Neuronal stem cell (in vitro differentiated cells): ENCODE data around the gene MADD.
A peak's percentile ranks its signal among the peaks of the same experiment; 100 is the strongest.

Experiments used
- DNase-seq: peaks from one replicate; pipeline ENCODE4 v3.0.0-alpha.2; 2013; ENCODE audit warnings: low spot score
- H2AFZ ChIP-seq: one replicate; pipeline ENCODE4 v1.6.1; 2013; ENCODE audit warnings: mild to moderate bottlenecking, low read length, inconsistent platforms
- H2AK5ac ChIP-seq: 2 replicates; pipeline ENCODE4 v1.6.1; 2013; ENCODE audit warnings: low read depth, mild to moderate bottlenecking, inconsistent platforms, low read length, moderate library complexity, mixed read lengths
- H2BK120ac ChIP-seq: 2 replicates; pipeline ENCODE4 v1.6.1; 2013; ENCODE audit warnings: low read depth, mild to moderate bottlenecking, inconsistent platforms, low read length, moderate library complexity, mixed read lengths
- H2BK12ac ChIP-seq: one replicate; pipeline ENCODE4 v1.6.1; 2013; ENCODE audit warnings: low read length, inconsistent platforms
- H2BK15ac ChIP-seq: 2 replicates; pipeline ENCODE4 v1.6.1; 2013; ENCODE audit warnings: mild to moderate bottlenecking, low read length, inconsistent platforms, mixed read lengths
- H2BK5ac ChIP-seq: one replicate; pipeline ENCODE4 v1.6.1; 2013; ENCODE audit warnings: inconsistent platforms, mild to moderate bottlenecking, low read length, moderate library complexity
- H3K14ac ChIP-seq: one replicate; pipeline ENCODE4 v1.6.1; 2013; ENCODE audit warnings: low read length, inconsistent platforms
- H3K18ac ChIP-seq: 2 replicates; pipeline ENCODE4 v1.6.1; 2013; ENCODE audit warnings: low read length, inconsistent platforms
- H3K23ac ChIP-seq: 2 replicates; pipeline ENCODE4 v1.6.1; 2013; ENCODE audit warnings: low read depth, mild to moderate bottlenecking, mixed read lengths, low read length, inconsistent platforms; ENCODE audit not compliant: poor library complexity
- H3K27ac ChIP-seq: replicated peaks from 3 replicates; pipeline ENCODE4 v1.5.1; 2013; ENCODE audit warnings: low read length, inconsistent platforms
- H3K27me3 ChIP-seq, 3 experiments: 2 replicates each; pipeline ENCODE4 v1.6.1; 2013; ENCODE audit warnings: low read length in 3 of 3, mild to moderate bottlenecking in 2 of 3, inconsistent platforms in 1 of 3, low read depth in 1 of 3, mixed read lengths in 1 of 3, moderate library complexity in 1 of 3; ENCODE audit not compliant: control insufficient read depth in 3 of 3, insufficient read depth in 3 of 3
- H3K36me3 ChIP-seq, 2 donors: replicated peaks in 1 of 2; 2 replicates each; pipeline ENCODE4 v1.6.1; 2013; ENCODE audit warnings: low read length in 2 of 2; ENCODE audit not compliant: control insufficient read depth in 2 of 2, insufficient read depth in 2 of 2
- H3K4ac ChIP-seq: 2 replicates; pipeline ENCODE4 v1.6.1; 2013; ENCODE audit warnings: inconsistent platforms, mild to moderate bottlenecking, low read length, moderate library complexity
- H3K4me1 ChIP-seq, 2 donors: 1 replicate in 1 of 2; 2 replicates in 1 of 2; pipeline ENCODE4 v1.6.1; 2013; ENCODE audit warnings: low read length in 2 of 2, low read depth in 1 of 2; ENCODE audit not compliant: control insufficient read depth in 2 of 2, insufficient read depth in 1 of 2
- H3K4me2 ChIP-seq: one replicate; pipeline ENCODE4 v1.6.1; 2013; ENCODE audit warnings: mild to moderate bottlenecking, low read length, inconsistent platforms; ENCODE audit not compliant: insufficient read depth, poor library complexity, severe bottlenecking
- H3K4me3 ChIP-seq, 2 donors: 2 replicates each; pipeline ENCODE4 v1.5.1; 2013; ENCODE audit warnings: low read length in 2 of 2, mild to moderate bottlenecking in 2 of 2, inconsistent platforms in 1 of 2, moderate library complexity in 1 of 2
- H3K79me1 ChIP-seq: one replicate; pipeline ENCODE4 v1.6.1; 2013; ENCODE audit warnings: low read depth, mild to moderate bottlenecking, inconsistent platforms, low read length, moderate library complexity
- H3K9ac ChIP-seq: one replicate; pipeline ENCODE4 v1.6.1; 2013; ENCODE audit warnings: mild to moderate bottlenecking, low read depth, low read length, inconsistent platforms; ENCODE audit not compliant: poor library complexity
- H3K9me3 ChIP-seq, 2 donors: replicated peaks in 1 of 2; 2 replicates each; pipeline versions ENCODE3 to v1.6.1; 2013; ENCODE audit warnings: low read length in 2 of 2, mild to moderate bottlenecking in 2 of 2, inconsistent platforms in 1 of 2, low read depth in 1 of 2, mixed read lengths in 1 of 2, moderate library complexity in 1 of 2; ENCODE audit not compliant: control insufficient read depth in 2 of 2, insufficient read depth in 1 of 2
- H4K8ac ChIP-seq: one replicate; pipeline ENCODE4 v1.6.1; 2013; ENCODE audit warnings: low read depth, mild to moderate bottlenecking, inconsistent platforms, low read length, moderate library complexity
- H4K91ac ChIP-seq: one replicate; pipeline ENCODE4 v1.6.1; 2013; ENCODE audit warnings: low read length, low read depth, mild to moderate bottlenecking, inconsistent platforms; ENCODE audit not compliant: poor library complexity
- WGBS, 2 donors: extraction: QIAGEN DNeasy Blood & Tissue Kit; methylation state at CpG; one replicate each; pipeline ENCODE4 v1.1.7; 2013; ENCODE audit warnings: missing lambda C conversion rate in 2 of 2, mixed read lengths in 1 of 2; ENCODE audit not compliant: insufficient read length in 2 of 2, insufficient replicate concordance in 1 of 2; ENCODE audit errors: extremely low coverage in 2 of 2; 5-methylcytosine and 5-hydroxymethylcytosine counted together

Gene MADD

DNA sequence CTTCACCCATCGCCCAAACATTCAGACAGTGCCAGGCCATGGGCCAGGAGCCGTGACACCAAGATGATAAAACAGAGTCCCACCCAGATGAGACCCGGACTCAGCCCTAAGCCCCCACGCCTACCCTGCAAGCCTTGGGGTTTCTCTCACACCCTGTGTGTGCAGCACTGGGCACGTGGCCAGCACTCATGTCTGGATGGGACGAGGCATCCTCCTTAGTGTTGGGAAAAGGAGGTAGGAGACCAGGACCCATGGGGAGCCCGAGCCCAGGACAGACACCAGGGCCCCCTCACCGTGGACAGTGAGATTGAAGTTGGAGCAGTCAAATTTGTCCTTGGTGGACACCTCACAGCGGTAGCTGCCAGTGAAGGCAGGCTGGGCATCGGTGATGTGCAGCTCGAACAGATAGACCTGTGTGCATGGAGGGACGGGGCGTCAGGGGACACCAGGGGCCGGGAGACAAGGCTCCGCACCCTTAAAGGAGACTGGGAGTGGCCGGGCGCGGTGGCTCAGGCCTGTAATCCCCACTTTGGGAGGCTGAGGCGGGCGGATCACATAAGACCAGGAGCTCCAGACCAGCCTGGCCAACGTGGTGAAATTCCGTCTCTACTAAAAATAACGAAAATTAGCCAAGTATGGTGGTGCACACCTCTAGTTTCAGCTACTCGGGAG is 78.3 kb downstream of the MADD start:
- Histone ChIP-seq H3K14ac (no peak overlapping the region), H3K27ac (no peak overlapping the region), H2AK5ac (peak overlapping the region; percentile 89), H3K27me3 (peaks cover 0 to 48% (median 0%) of the 10 kb centered on the region in 3 experiments), H3K9me3 (no peaks in the 10 kb centered on the region), H2BK120ac (peak overlapping the region; percentile 89), H2BK5ac (peak overlapping the region; percentile 96), H3K23ac (no peak overlapping the region), H3K36me3 (no peaks in the 10 kb centered on the region), H3K79me1 (peaks cover 2% of the 10 kb centered on the region), H2BK12ac (peak overlapping the region; percentile 98), H3K4me2 (no peak overlapping the region), H3K4me3 (no peak overlapping the region), H3K18ac (peak overlapping the region; percentile 88), H3K9ac (peak overlapping the region; percentile 70), H3K4ac (no peak overlapping the region), H4K91ac (peak overlapping the region; percentile 99), H4K8ac (peak overlapping the region; percentile 92), H3K4me1 (peaks cover 5 to 9% of the 10 kb centered on the region in 2 donors), H2BK15ac (peak overlapping the region; percentile 98), H2AFZ (no peak overlapping the region)
- no peak for DNase-seq
- WGBS, 2 donors = no CpG with 5 or more reads among the region's 24 CpGs

DNA sequence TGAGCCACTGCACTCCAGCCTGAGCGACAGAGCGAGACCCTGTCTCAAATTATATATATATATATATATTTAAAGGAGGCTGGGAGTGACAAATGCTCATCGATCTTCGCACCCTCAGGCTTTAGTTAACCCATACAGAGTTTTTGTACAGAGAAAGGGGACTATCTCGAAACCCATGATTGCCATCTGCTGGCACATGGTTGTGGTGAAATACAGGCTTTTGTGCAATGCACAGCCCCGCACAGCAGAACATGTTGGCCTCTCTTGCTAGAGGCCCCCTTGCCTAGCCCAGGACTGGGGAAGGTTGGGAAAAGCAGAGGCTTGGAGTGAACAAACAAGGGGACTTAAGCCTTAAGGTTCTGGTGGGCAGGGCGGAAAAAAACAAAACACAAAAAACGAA is 78.9 kb downstream of the MADD start:
- Histone ChIP-seq H3K4me1 (peaks cover 5 to 9% of the 10 kb centered on the region in 2 donors), H2BK12ac (no peak overlapping the region), H4K91ac (no peak overlapping the region), H3K23ac (no peak overlapping the region), H3K4me2 (no peak overlapping the region), H4K8ac (no peak overlapping the region), H3K27me3 (peaks cover 0 to 48% (median 0%) of the 10 kb centered on the region in 3 experiments), H2BK120ac (no peak overlapping the region), H2BK15ac (no peak overlapping the region), H3K18ac (no peak overlapping the region), H3K4ac (no peak overlapping the region), H3K14ac (no peak overlapping the region), H2AFZ (peak overlapping the region; percentile 69), H3K27ac (no peak overlapping the region), H2AK5ac (no peak overlapping the region), H3K79me1 (peaks cover 2% of the 10 kb centered on the region), H2BK5ac (no peak overlapping the region), H3K4me3 (no peak overlapping the region), H3K9me3 (no peaks in the 10 kb centered on the region), H3K9ac (no peak overlapping the region), H3K36me3 (no peaks in the 10 kb centered on the region)
- no CpG with 5 or more reads among the region's 8 CpGs for WGBS, 2 donors
- DNase-seq = no peak

DNA sequence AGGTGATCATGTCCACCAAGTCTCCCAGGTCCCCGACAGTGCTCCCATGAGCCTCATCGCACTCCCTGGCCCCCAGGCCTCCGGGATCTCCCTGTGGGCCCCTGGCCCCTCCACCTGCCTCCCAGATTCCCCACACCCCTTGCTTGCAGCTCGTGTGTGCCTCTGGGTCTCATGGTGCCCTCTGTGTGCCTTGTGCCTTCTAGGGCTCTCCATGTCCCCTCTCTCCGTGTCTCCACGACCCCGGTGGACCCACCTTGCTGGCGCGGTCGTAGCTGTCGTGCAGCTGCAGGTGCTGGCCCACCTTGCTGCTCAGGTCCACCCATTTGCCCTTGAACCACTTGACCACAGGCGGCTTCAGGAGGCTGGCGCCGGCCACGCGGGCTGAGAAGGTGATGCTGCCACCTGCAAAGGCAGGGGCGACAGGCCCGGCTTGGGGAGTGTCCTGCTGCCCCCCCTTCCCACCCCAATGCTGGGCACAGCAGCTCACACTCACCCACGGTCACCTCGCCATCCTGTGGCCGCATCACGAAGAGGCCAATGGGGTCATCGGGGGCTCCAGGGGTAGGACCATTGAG is 79.7 kb downstream of the MADD start:
- no peaks in the 10 kb centered on the region for H3K79me1 ChIP-seq
- no peak overlapping the region for H2AFZ ChIP-seq
- no peak overlapping the region for H3K4me3 ChIP-seq
- H2AK5ac ChIP-seq = peak overlapping the region; percentile 96
- no peaks in the 10 kb centered on the region for H3K9me3 ChIP-seq
- no peak overlapping the region for H3K23ac ChIP-seq
- H3K4me1 ChIP-seq = peaks cover 5 to 9% of the 10 kb centered on the region in 2 donors
- WGBS, 2 donors = no CpG with 5 or more reads among the region's 23 CpGs
- H3K27ac ChIP-seq = no peak overlapping the region
- H4K91ac ChIP-seq = peak overlapping the region; percentile 87
- H3K18ac ChIP-seq = peak overlapping the region; percentile 84
- H4K8ac ChIP-seq = no peak overlapping the region
- H3K9ac ChIP-seq = no peak overlapping the region
- no peaks in the 10 kb centered on the region for H3K36me3 ChIP-seq
- H2BK12ac ChIP-seq = peak overlapping the region; percentile 86
- H3K27me3 ChIP-seq = peaks cover 0 to 42% (median 0%) of the 10 kb centered on the region in 3 experiments
- H3K4ac ChIP-seq = peak overlapping the region; percentile 45
- DNase-seq = no peak
- H2BK120ac ChIP-seq = no peak overlapping the region
- peak overlapping the region; percentile 62 for H2BK5ac ChIP-seq
- peak overlapping the region; percentile 60 for H3K14ac ChIP-seq
- peak overlapping the region; percentile 97 for H2BK15ac ChIP-seq
- no peak overlapping the region for H3K4me2 ChIP-seq

DNA sequence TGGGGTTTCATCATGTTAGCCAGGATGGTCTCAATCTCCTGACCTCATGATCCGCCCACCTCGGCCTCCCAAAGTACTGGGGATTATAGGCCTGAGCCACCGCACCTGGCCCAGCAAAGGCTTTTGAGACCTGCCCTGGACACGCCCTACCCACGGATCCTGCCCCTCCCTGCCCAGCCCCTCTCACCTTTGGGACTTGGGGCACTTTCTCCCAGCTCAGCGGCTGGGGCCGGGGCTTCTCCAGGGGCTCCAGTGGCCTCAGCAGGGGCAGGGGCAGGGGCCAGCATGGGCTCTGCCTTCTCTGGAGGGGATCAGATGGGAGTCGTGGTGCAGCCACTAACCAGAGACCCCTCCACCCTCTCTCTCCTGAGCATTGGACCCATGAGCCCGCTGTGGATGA is 80.4 kb downstream of the MADD start:
- H3K9ac ChIP-seq = peak overlapping the region; percentile 47
- H3K36me3 ChIP-seq = no peaks in the 10 kb centered on the region
- no peak overlapping the region for H2AK5ac ChIP-seq
- H3K27ac ChIP-seq = no peak overlapping the region
- no CpG with 5 or more reads among the region's 9 CpGs for WGBS, 2 donors
- H3K4ac ChIP-seq = no peak overlapping the region
- H3K4me1 ChIP-seq = peaks cover 5% of the 10 kb centered on the region in 2 donors
- H4K91ac ChIP-seq = no peak overlapping the region
- H3K14ac ChIP-seq = no peak overlapping the region
- peak overlapping the region; percentile 27 for H3K18ac ChIP-seq
- H3K4me2 ChIP-seq = no peak overlapping the region
- H2BK5ac ChIP-seq = no peak overlapping the region
- peak overlapping the region; percentile 66 for H2AFZ ChIP-seq
- peak overlapping the region; percentile 97 for H2BK15ac ChIP-seq
- no peak overlapping the region for H2BK120ac ChIP-seq
- no peak overlapping the region for H3K4me3 ChIP-seq
- no peak overlapping the region for H2BK12ac ChIP-seq
- H3K9me3 ChIP-seq = no peaks in the 10 kb centered on the region
- H4K8ac ChIP-seq = no peak overlapping the region
- peaks cover 0 to 38% (median 0%) of the 10 kb centered on the region in 3 experiments for H3K27me3 ChIP-seq
- no peak overlapping the region for H3K23ac ChIP-seq
- DNase-seq = no peak
- H3K79me1 ChIP-seq = no peaks in the 10 kb centered on the region
